HG03139 (cell line): Measurements from ENCODE around the gene TERT.
A peak's percentile ranks its signal among the peaks of the same experiment; 100 is the strongest.

ENCODE experiments used
- ATAC-seq: cut with Tn5 transposase; IDR thresholded peaks from one replicate; pipeline ENCODE4 v1.9.1; 2021; ENCODE audit not compliant: unreplicated experiment

TERT gene

GRCh38 chr5:1319436-1320256 lies 24.8 kb upstream of the TERT start:
- ATAC-seq, result no peak

DNA sequence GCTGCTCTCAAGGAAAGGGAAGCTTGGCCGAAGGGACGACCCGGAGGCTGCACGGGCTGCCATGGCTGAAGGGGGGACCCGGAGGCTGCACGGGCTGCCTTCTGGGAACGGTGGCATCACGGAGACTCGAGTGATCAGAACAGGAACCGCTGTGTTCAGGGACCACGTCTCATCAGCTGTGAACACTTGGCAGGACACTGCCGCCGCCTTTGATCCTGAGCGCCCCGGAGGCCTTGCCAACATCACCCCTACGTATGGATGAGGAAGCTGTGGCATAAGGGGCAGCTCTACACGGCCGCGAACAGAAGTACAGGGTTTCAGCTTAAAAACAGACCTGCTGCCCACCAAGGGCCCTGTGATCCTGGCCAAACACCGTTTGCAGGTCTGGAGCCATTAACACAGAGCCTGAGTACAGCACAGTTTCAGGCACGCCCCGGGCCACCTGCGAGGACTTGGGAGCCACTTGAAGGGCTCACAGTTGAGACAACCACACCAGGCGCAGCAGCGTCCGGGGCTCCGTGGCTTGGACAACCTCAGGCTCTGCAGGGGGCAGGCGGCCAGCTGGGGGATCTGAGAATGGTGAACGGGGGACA lies 23.9 kb upstream of the TERT start:
- no peak for ATAC-seq

GRCh38 chr5:1317921-1318565 lies 23.2 kb upstream of the TERT start:
- no peak for ATAC-seq

- no peak for ATAC-seq
These were observed 21.9 kb upstream of the TERT start for GRCh38 chr5:1316588-1317340.

DNA sequence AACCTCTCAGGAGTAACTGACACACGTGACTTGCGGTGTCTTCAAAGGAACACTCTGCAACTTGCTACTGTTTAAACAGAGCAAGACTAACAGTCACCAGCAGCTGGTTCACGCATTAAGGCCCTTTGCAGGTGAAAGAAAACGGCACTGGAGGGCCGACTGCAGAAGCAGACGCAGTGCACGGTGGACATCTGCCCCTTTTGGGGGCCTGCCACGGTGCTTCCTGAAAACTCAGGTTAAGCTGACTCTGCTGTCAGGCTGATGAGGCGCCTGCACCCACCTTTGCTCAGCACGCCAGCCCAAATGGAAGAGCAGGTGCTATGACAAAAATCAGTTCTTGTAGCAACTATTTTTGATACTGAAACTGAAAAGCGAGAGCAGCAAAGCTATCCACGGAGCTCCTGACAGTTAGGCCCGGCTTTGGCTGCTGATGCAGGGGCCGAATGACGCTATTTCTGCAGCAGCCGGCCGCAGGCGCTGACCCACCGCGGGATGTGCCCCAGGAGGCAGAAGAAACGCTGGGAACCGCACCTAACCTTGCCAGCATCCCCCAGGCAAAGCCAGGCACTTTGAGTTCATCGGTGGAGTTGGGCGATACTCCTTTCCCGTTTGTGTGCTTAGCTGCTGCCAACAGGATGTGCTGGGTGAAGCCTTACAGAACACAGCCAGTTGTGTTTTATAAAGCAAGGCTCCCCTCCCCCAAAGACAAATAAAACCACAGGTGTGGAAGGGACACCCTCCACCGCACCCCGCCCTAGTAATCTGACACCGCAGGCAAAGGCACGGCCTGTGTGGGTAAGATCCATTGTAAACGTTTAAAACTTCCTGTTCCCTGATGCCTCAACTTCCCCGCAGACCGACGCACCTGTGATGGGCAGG lies 21.1 kb upstream of the TERT start:
- peak; percentile 47 for ATAC-seq

- no peak for ATAC-seq
These were observed 20.3 kb upstream of the TERT start for GRCh38 chr5:1315018-1315708.

GRCh38 chr5:1314564-1314982 lies 19.7 kb upstream of the TERT start:
- ATAC-seq, result no peak

DNA sequence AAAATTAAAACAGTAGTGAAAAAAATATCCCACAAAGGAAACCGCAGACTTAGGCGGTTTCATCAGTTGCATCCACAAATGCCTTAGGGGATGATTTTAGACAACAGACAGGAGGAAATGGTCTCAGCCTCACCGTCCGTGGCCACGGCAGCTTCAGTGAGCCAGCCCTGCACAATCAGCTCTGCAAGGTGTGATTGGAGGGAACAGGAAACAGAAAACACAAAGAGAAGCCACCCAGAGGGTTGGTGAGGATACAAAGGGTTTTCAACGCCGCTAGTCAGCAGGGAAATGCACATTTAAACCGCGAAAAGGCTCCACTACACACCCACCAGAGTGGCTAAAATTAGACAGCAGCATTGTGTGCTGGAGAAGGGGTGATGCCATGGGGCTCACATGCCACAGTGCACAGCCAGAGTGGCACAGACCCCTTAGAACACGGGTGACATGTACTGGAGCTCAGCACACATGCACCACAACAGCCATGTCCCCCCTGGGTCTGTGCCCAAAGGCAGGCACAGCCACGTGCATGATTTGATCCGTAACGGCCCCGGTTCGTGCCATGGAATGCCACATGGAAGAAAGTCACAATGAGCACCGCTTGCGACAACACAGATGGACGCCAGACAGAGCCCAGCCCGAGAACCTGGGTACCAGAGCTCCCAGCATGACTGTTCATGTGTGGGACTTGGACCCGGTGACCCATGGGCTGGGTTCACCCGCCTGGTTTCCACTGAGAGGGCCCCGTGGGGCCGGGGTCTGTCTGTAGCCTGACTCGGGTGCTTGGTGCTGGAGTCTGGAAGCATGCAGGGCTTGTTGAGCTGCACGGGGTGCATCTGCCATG lies 18.3 kb upstream of the TERT start:
- ATAC-seq, result peak; percentile 79

DNA sequence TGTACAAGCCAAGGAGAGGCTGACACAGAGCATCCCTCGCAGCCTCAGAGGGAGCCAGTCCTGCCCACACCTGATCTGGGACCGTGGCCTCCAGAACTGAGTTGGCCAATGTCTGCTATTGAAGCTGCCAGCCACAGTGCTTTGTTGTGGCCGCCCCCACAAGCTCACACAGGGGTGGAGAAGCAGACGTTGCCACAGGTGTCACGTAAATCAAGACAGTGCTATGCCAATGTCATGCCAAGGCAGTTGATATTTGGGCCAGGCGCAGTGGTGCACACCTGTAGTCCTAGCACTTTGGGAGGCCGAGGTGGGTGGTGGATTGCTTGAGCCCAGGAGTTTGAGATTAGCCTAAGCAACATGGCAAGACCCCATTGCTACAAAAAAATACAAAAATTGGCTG lies 17.3 kb upstream of the TERT start:
- no peak for ATAC-seq

GRCh38 chr5:1311439-1312055 lies 16.7 kb upstream of the TERT start:
- ATAC-seq, result no peak

GRCh38 chr5:1310118-1310517 lies 15.2 kb upstream of the TERT start:
- no peak for ATAC-seq

- ATAC-seq, result no peak
These were observed 9.2 kb upstream of the TERT start for GRCh38 chr5:1304033-1304432.

GRCh38 chr5:1302258-1302657 lies 7.4 kb upstream of the TERT start:
- ATAC-seq, result no peak

- ATAC-seq, result no peak
These were observed 5.8 kb upstream of the TERT start for GRCh38 chr5:1300581-1301083.

DNA sequence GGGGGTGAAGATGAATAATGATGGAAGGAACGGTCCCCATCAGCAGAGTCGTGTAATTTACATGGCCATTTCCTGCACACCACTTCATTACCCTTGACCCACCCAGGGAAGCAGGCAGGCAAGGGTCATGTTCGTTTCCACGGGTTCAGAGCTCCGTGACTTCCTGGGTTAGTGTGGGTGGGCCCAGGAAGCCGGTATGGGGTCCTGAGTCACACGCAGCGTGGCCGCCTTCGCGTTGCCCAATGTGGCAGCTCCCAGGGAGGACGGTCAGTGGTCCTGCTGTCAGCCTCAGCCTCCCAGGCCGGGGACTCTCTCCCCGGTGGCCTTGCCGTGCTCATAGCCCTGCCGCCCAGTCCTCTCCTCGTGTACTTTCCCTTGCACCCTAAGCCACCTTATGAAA lies 5.1 kb upstream of the TERT start:
- ATAC-seq, result no peak

DNA sequence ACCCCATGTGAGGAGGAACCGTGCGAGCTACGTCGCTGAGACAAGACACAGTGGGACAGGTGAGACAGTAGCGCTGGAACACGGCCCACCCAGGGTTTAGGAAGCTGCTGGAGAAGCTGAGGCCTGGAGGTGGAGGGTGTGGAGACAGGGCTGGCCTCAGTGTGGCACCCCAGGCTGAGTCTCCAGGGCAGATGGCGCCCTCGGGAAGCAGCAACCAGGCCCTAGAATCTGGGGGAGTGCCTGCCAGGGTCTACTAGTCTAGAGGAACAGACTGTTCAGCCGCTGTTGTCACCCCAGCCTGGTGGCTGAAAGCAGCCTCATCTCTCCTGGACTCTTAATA lies 4.6 kb upstream of the TERT start:
- no peak for ATAC-seq

DNA sequence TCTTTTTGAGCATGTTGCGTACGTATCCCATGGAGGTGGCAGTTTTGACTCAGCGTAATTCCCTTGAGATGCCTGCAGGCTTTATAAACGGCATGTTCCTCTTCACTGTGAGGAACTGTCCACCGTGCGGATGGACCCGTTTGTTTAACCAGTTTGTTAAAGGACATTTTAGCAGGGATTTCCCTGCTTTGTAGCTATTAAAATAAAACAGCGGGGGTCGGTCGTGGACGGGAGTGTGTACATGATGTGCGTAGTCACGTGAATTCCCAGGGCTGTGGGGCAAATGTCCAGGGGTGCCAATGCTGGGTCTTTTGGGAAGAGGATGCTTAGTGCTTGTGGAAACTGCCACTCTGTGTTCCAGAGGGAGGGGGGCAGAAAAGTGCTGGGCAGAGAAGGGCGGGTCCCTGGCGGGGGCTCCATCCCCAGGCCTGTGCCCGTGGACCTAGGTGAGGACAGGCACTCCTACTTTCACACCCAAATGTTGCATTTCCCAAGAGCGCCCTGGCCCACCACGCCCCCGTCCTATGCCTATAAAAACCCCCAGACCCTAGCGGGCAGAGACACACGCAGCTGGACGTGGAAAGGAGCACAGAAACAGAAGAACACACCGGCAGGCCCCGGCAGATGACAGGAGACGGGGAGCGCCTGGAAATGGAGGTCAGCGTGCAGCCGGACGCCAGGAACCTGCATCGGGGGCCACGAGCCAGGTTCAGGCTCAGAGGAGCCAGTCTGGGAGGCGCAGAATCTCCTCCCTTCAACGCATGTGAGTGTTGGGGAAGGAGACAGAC lies 4.0 kb upstream of the TERT start:
- ATAC-seq, result no peak

DNA sequence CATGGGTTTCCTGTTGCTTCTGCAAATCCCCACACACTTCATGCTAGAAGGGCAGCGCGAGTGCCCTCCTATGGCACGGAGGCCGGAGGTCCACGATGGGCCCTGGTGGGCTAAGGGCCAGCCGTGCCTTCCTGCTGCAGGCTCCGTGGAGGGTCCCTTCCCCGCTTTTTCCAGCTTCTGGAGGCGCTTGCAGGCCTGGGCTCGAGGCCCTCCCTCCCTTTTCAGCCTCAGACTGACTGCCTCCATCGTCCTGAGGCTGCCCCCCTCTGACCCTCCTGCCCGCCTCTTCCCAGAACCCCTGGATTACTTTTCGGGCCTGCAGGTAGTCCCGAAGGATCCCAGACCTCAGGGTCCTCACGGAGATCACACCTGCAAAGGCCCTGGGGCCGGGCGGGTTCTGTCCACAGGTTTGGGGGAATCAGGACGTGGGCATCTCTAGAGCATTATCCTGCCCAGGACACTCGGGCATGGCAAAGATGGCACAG lies 3.2 kb upstream of the TERT start:
- no peak for ATAC-seq
